Spleen (tissue), 7 donors: ENCODE data around the gene STRN.

ENCODE experiments used
- CTCF ChIP-seq, 11 experiments: fragments of 200-600 bp in 7 of 11; fragments of 450-650 bp in 4 of 11; sonication (generic) in 4 of 11; IDR thresholded peaks in 8 of 11; conservative IDR thresholded peaks in 3 of 11; 1 replicate in 7 of 11; 2 replicates in 4 of 11; pipeline versions ENCODE4 v1.4.0 to v1.8.0; 2016 to 2021; ENCODE audit warnings: antibody characterized with exemption in 11 of 11, inconsistent platforms in 4 of 11, mild to moderate bottlenecking in 1 of 11
- POLR2A ChIP-seq, 3 donors: fragments of 450-650 bp; IDR thresholded peaks; one replicate each; pipeline ENCODE4 v1.5.1; 2017; ENCODE audit warnings: antibody characterized with exemption in 3 of 3, mild to moderate bottlenecking in 1 of 3
- POLR2AphosphoS5 ChIP-seq, 3 donors: sonication (generic); formaldehyde crosslinking; IDR thresholded peaks; one replicate each; pipeline ENCODE4 v1.5.1; 2017; ENCODE audit warnings: antibody characterized with exemption in 3 of 3
- donor health status: DM: no; HTN: no; CAD: no; lungs with moderate emphysema.
- donor health status: DM: no; HTN: no; CAD: no.
- donor health status: DM: no; HTN: no; CAD: no.

DNA sequence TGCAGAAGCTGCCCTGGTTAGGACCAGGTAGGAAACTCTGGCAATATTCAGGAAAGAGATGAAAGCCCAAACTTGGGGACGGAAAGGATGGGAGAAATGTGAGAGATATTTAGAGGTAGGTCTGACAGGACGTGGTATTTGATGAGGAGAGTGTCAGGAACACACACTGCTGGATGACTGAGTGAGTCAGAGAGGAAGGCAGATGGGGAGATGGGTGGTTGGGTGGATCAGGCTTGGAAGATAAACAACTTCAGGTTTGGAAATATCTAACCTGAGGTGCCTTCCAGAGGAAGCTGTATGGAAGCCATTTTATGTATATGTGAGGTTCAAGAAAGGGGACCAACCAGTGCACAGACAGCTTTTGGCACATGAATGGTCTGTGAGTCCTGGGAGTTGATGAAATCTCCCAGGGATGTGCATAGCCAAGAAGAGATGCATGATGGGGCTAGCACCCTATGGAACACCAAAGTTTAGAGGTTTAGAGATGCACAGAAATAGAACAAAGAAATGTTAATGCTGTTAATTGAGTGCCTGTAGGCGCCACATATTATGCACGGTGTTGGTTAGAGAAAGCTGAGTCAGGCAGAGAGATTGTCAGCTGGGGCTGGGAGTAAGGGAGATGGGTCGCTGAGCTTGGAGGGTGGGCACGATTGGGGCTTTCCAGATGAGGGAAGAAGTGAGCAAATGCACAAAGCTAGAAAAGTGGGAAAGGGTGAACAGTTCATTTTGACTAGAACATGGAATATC lies 168.8 kb downstream of the STRN start:
- TF ChIP-seq CTCF (IDR thresholded peaks at IDR 0.05 in 8 of 11, conservative IDR thresholded peaks at IDR 0.05 in 3 of 11) (no peak), POLR2A (IDR thresholded peaks at IDR 0.05) (no peak), POLR2AphosphoS5 (IDR thresholded peaks at IDR 0.05) (no peak)
